A549 treated with AZD9567 at 1 μM for 4 hours (cell line): ENCODE measurements around the gene ADAMTS3. TPM values are rescaled to one million over a fixed set of nuclear protein-coding genes. Genes with fewer than 3 reads are reported as not detected.

Experiments used
- total RNA-seq: library from RNA; stranded (reverse); fragments of 200-300 nt; extraction: Qiagen RNA extraction; gene quantifications from 5 replicates; pipeline ENCODE4 v1.2.3, GENCODE V29; 2022; ENCODE audit not compliant: insufficient read depth

ADAMTS3 gene
- not detected in 5 replicates for total RNA-seq

GRCh38 chr4:72568959-72569718, at the start of gene ADAMTS3:
Gene ADAMTS3 (minus strand): TSS chr4:72569221. CDS start chr4:72568762, 459 bp downstream.

